Measurements from ENCODE around the gene B4GALT1.

DNA sequence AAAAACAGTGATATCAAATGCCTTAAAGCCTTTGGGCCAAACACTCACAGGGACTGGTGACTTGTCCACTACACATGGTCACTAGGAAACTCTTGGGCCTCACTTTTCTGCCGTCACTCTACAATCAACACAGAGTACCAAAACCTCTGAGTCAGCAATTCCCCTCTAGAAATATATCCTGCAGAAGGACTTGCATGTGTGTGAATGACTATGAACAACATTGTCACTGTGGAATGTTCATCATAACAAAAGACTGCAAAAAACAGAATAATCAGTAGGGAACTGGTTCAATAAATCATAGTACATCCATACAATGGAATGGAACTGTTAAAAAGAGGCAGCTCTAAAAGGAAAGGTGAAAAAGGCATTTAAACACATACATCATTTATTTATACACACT is 46.5 kb downstream of the B4GALT1 start:
- TF ChIP-seq POLR2AphosphoS5 (IDR thresholded peaks at IDR 0.05; ENCODE audit: low read depth, low read length) (no peak), TAF1 (IDR thresholded peaks at IDR 0.05; ENCODE audit: borderline replicate concordance, insufficient read depth, low read length) (no peak), SIN3A (IDR thresholded peaks at IDR 0.05; ENCODE audit: borderline replicate concordance, insufficient read depth, low read length) (no peak)

Data from PFSK-1 (cell line).